Natural killer cell (primary cell): ENCODE results near the gene CDR2L. TPM values are rescaled to one million over a fixed set of nuclear protein-coding genes. Genes with fewer than 3 reads are reported as not detected.

Experiments used
- ATAC-seq, 3 donors: fragments of 150-1000 bp in 2 of 3; fragments of 200-7000 bp in 1 of 3; cut with Tn5 transposase; 1 replicate in 1 of 3; 2 replicates in 2 of 3; pipeline ENCODE4 v1.10.0; 2021; ENCODE audit warnings: mild to moderate bottlenecking in 2 of 3, moderate library complexity in 2 of 3
- DNase-seq, 2 donors: peaks; one replicate each; pipeline versions ENCODE4 v3.0.0 to v3.0.0-alpha.2; 2013 to 2021; ENCODE audit warnings: mixed read lengths in 1 of 2
- H3K27ac ChIP-seq: one replicate; pipeline ENCODE4 v1.5.1; 2013; ENCODE audit warnings: mild to moderate bottlenecking, low read length
- H3K27me3 ChIP-seq: one replicate; pipeline ENCODE4 v1.6.1; 2013; ENCODE audit warnings: low read length; ENCODE audit not compliant: control insufficient read depth, insufficient read depth
- H3K36me3 ChIP-seq: one replicate; pipeline ENCODE4 v1.6.1; 2013; ENCODE audit warnings: low read length; ENCODE audit not compliant: control insufficient read depth, insufficient read depth
- H3K4me1 ChIP-seq: one replicate; pipeline ENCODE4 v1.6.1; 2013; ENCODE audit warnings: low read length; ENCODE audit not compliant: control insufficient read depth, insufficient read depth
- H3K4me3 ChIP-seq: one replicate; pipeline ENCODE4 v1.5.1; 2013; ENCODE audit warnings: low read length
- H3K9me3 ChIP-seq: one replicate; pipeline ENCODE4 v1.6.1; 2013; ENCODE audit warnings: low read length; ENCODE audit not compliant: control insufficient read depth, insufficient read depth
- H3K27ac Mint-ChIP-seq, 2 donors: one replicate each; pipeline ENCODE4 v1.8.0; 2022; ENCODE audit warnings: mild to moderate bottlenecking in 2 of 2, mixed read lengths in 2 of 2, moderate library complexity in 1 of 2
- H3K27me3 Mint-ChIP-seq, 2 donors: one replicate each; pipeline ENCODE4 v1.8.0; 2022; ENCODE audit warnings: low read depth in 2 of 2, mixed read lengths in 2 of 2
- H3K36me3 Mint-ChIP-seq: one replicate; pipeline ENCODE4 v1.8.0; 2022; ENCODE audit warnings: mixed read lengths
- H3K4me1 Mint-ChIP-seq, 2 donors: one replicate each; pipeline ENCODE4 v1.8.0; 2022; ENCODE audit warnings: mixed read lengths in 2 of 2
- H3K4me3 Mint-ChIP-seq: one replicate; pipeline ENCODE4 v1.8.0; 2022; ENCODE audit warnings: mild to moderate bottlenecking, moderate library complexity, mixed read lengths
- H3K9me3 Mint-ChIP-seq, 2 donors: one replicate each; pipeline ENCODE4 v1.8.0; 2022; ENCODE audit warnings: mixed read lengths in 2 of 2
- WGBS: methylation state at CpG from one replicate; pipeline ENCODE4 v1.1.7; 2013; ENCODE audit warnings: missing lambda C conversion rate; ENCODE audit not compliant: insufficient coverage; 5-methylcytosine and 5-hydroxymethylcytosine counted together
- intact Hi-C: fragments of 100-400 bp; cut with micrococcal nuclease; formaldehyde crosslinking; loops from one replicate; pipeline ENCODE4 v1.14.2; 2022
- total RNA-seq, 4 donors: library from RNA; stranded (reverse); fragments of 120-200 nt in 1 of 4; gene quantifications; one replicate each; pipeline versions ENCODE4 v1.2.3 to v1.2.4, GENCODE V29; 2013 to 2022
- TF ChIP-seq, protein P1 (sequence below): fragments of 200-600 bp; IDR thresholded peaks from one replicate; pipeline ENCODE4 v1.8.0; 2022; ENCODE audit warnings: antibody characterized with exemption

Gene CDR2L
- total RNA-seq, 3 donors from 2014 or later (not counting 1 experiment from before 2014, with no cell fraction given): 0.14 to 0.23 TPM; not detected in 1

DNA sequence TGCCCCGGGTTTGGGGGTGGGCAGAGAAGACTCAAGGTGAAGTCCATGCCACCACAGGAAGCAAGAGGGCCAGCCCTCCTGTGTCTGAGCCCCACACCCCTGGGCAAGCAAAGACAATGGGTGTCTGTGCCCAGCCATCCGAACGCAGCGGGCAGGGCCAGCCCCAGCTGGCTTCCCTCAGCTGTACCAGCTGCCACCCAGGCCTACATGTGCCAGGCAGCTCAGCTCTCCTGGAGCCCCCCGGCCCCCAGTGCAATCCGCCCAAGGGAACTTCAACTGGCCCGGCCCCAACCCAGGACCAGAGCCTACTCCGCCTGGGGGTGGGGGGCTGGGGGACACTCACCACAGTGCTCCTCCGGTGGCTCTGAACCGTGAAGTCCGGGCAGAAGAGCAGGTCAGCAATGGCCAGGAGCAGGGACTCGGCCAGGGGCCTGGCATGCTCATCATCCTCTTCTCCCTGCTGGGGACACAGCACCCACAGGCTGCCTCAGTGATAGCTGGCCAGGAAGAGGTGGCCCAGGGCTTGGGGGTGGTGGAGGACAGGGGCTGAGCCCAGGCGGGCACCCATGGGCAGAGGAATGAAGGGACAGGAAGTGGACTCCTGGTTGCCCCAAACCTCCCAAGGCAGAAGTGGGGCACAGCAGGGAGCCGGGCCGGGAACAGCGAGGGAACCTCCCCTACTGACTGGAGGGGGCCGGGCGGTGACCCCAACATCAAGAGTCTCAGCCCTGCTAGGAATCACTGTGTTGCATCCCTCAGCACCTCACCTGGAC lies 24.6 kb upstream of the CDR2L start:
- intact Hi-C loops: no loop called here
- Histone ChIP-seq H3K27ac (no peak overlapping the region), H3K4me3 (no peak overlapping the region), H3K9me3 (no peaks in the 10 kb centered on the region), H3K36me3 (no peaks in the 10 kb centered on the region), H3K4me1 (peaks cover 8% of the 10 kb centered on the region), H3K27me3 (no peaks in the 10 kb centered on the region)
- TF ChIP-seq, protein P1, sequence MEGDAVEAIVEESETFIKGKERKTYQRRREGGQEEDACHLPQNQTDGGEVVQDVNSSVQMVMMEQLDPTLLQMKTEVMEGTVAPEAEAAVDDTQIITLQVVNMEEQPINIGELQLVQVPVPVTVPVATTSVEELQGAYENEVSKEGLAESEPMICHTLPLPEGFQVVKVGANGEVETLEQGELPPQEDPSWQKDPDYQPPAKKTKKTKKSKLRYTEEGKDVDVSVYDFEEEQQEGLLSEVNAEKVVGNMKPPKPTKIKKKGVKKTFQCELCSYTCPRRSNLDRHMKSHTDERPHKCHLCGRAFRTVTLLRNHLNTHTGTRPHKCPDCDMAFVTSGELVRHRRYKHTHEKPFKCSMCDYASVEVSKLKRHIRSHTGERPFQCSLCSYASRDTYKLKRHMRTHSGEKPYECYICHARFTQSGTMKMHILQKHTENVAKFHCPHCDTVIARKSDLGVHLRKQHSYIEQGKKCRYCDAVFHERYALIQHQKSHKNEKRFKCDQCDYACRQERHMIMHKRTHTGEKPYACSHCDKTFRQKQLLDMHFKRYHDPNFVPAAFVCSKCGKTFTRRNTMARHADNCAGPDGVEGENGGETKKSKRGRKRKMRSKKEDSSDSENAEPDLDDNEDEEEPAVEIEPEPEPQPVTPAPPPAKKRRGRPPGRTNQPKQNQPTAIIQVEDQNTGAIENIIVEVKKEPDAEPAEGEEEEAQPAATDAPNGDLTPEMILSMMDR: no peak
- peaks cover 0 to 4% of the 10 kb centered on the region in 2 donors for H3K4me1 Mint-ChIP-seq
- DNase-seq (no peak), ATAC-seq (no peak)
- H3K36me3 Mint-ChIP-seq: no peaks in the 10 kb centered on the region
- H3K4me3 Mint-ChIP-seq: no peak overlapping the region
- WGBS: 82% methylated on average over 18 of the region's 18 CpGs
- no peak overlapping the region for H3K27ac Mint-ChIP-seq
- peaks cover 6 to 7% of the 10 kb centered on the region in 2 donors for H3K27me3 Mint-ChIP-seq
- no peaks in the 10 kb centered on the region for H3K9me3 Mint-ChIP-seq

DNA sequence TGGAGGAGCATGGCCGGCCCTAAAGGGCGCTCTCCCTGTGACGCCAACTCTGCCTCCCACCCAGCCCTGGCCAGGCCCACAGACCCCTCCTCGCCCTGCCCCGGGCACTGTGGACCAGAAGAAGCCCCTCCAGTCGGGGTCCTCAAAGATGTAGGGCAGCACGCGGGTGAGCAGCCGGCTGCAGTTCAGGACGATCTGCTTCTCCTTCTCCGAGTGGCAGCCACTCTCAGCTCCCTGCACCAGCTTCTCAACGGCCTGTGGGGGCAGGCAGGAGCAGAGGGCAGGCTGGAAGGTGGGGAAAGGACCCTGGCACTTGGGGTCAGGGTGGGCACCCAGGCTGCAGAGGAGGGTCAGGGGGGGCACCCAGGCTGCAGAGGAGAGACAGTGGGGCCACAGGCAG lies 23.8 kb upstream of the CDR2L start:
- 77% methylated on average over 12 of the region's 12 CpGs for WGBS
- Histone ChIP-seq H3K27me3 (no peaks in the 10 kb centered on the region), H3K27ac (no peak overlapping the region), H3K4me3 (no peak overlapping the region), H3K4me1 (peaks cover 5% of the 10 kb centered on the region), H3K9me3 (no peaks in the 10 kb centered on the region), H3K36me3 (no peaks in the 10 kb centered on the region)
- Mint-ChIP-seq H3K4me1 (peaks cover 0 to 4% of the 10 kb centered on the region in 2 donors), H3K27me3 (peaks cover 6 to 7% of the 10 kb centered on the region in 2 donors), H3K27ac (no peak overlapping the region), H3K9me3 (no peaks in the 10 kb centered on the region), H3K36me3 (no peaks in the 10 kb centered on the region), H3K4me3 (no peak overlapping the region)
- DNase-seq (no peak), ATAC-seq (no peak)
- TF ChIP-seq, protein P1: no peak
- intact Hi-C loops: no loop called here

DNA sequence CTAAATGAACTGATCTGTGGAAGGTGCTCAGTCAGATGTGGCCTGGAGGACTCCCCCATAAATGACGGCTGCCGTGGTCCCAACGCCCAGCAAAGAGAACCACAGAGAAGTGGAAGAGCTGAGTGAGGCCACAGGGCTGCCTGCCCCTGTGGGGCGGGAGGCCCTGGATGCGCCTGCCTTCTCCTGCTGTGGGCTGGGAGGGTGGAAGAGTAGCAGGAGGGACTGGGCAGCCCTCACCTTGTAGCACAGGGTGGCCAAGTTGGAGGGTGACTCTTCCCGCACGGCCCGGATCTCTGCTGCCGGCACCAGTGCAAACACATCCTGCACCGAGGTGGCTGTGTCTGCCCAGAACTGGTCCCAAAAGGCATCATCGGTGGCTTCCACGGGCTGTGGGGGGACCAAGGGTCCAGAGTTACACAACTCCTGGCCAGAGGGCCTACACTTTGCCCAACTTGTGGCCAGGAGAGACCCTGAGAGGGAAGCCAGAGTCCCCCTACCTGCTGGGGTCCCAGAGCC lies 23.1 kb upstream of the CDR2L start:
- no peak for ATAC-seq
- Mint-ChIP-seq H3K9me3 (no peaks in the 10 kb centered on the region), H3K4me1 (peaks cover 0 to 4% of the 10 kb centered on the region in 2 donors), H3K27ac (no peak overlapping the region), H3K27me3 (peaks cover 6% of the 10 kb centered on the region in 2 donors), H3K4me3 (no peak overlapping the region), H3K36me3 (no peaks in the 10 kb centered on the region)
- Histone ChIP-seq H3K36me3 (no peaks in the 10 kb centered on the region), H3K27ac (no peak overlapping the region), H3K4me3 (no peak overlapping the region), H3K27me3 (no peaks in the 10 kb centered on the region), H3K9me3 (no peaks in the 10 kb centered on the region), H3K4me1 (peaks cover 5% of the 10 kb centered on the region)
- TF ChIP-seq, protein P1: no peak
- no peak for DNase-seq
- intact Hi-C loops: no loop called here
- 93% methylated on average over 12 of the region's 12 CpGs for WGBS
